ENCODE data around the gene ZPR1. TPM values are rescaled to one million over a fixed set of nuclear protein-coding genes. Genes with fewer than 3 reads are reported as not detected.

Gene ZPR1
- total RNA-seq, 1 donor from 2014 or later: 19.4 TPM

DNA sequence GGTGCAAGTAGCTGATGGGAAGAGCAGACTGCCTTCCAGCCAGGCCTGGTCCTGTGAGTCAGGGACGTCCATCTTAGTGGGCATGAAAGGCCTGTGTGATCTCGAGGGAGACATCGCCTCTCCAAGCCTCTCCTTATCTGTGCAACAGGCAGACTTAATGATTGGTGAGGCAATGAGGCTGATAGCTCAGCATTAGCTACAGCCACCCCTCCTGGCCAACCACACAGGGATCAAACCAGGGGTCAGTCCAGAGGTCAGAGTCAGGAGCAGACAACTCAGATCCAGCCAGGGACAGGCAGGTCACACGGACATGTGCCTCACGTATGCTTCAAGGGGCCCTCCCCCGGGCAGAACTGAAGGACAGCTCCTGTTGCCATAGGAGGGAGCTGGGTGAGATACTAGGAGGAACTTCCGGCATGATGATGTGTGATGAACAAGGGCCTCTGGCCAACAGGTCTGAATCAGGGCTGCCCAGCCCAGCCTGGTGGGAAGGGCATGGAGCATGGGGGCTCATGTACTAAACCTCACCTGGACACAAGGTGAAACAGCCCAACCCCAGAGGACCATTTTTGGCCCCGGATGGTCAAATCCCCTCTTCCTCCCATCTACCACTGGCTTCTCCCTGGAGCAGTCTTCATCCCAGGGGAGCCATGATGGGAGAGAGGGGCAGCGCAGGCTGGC lies 39.1 kb upstream of the ZPR1 start:
- no peak for DNase-seq (ENCODE audit: extremely low spot score in 2 of 2)
- TF ChIP-seq POLR2AphosphoS5 (IDR thresholded peaks at IDR 0.05; ENCODE audit: insufficient read depth in 1 of 2, low read depth in 1 of 2): no peak
- TF ChIP-seq POLR2A (IDR thresholded peaks at IDR 0.05): no peak
- Histone ChIP-seq H3K36me3 (no peaks in the 10 kb centered on the region), H3K9me3 (no peaks in the 10 kb centered on the region), H3K4me3 (no peak overlapping the region), H3K4me1 (no peaks in the 10 kb centered on the region), H3K27ac (no peak overlapping the region), H3K27me3 (no peaks in the 10 kb centered on the region)
- intact Hi-C loops (cut with DNase I): no loop called here

DNA sequence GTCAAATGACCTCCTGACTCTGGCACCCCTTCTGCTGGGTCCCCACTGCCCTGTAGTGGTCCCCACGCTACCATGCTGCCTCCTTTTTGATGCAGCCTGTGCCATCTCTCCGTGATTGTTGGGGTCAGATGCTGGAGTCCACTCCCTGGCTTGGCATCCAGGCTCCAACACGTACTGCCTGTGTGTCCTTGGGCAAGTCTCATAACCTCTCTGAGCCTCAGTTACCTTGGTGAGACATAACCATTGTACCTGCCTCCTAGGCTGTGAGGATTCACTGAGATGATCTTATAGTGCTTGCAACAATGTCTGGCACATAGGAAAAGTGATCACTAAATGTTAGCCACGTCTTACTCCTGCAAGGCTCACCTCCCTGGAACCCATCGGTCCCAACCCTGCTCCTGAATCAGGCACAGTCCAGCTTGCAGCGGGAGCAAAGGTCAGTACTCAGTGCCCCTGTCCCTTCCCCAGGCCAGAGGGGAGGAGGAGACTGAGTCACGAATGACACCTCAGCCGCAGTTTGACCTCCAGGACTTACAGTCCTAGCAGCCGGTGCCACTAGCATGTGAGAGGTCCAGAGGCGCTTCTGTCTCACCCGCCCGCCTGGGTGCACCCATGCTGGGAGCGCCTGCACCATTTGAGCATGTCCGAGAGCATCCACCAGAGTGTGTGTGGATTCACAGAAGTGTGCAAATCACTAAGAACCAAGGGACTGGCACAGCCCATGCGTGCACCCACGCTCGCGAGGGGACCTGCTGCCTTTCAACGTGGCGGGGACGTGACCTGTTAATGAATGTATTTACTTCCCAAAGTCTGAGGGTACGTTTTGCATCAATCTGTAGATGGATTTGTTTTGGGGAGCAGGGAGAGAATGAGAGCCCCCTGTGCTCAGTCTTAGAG lies 38.3 kb upstream of the ZPR1 start:
- H3K27me3 ChIP-seq: no peaks in the 10 kb centered on the region
- intact Hi-C loops (cut with DNase I): no loop called here
- no peak overlapping the region for H3K4me3 ChIP-seq
- TF ChIP-seq POLR2A (IDR thresholded peaks at IDR 0.05) (no peak), POLR2AphosphoS5 (IDR thresholded peaks at IDR 0.05; ENCODE audit: insufficient read depth in 1 of 2, low read depth in 1 of 2) (no peak)
- TF ChIP-seq, protein P1, sequence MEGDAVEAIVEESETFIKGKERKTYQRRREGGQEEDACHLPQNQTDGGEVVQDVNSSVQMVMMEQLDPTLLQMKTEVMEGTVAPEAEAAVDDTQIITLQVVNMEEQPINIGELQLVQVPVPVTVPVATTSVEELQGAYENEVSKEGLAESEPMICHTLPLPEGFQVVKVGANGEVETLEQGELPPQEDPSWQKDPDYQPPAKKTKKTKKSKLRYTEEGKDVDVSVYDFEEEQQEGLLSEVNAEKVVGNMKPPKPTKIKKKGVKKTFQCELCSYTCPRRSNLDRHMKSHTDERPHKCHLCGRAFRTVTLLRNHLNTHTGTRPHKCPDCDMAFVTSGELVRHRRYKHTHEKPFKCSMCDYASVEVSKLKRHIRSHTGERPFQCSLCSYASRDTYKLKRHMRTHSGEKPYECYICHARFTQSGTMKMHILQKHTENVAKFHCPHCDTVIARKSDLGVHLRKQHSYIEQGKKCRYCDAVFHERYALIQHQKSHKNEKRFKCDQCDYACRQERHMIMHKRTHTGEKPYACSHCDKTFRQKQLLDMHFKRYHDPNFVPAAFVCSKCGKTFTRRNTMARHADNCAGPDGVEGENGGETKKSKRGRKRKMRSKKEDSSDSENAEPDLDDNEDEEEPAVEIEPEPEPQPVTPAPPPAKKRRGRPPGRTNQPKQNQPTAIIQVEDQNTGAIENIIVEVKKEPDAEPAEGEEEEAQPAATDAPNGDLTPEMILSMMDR (IDR thresholded peaks at IDR 0.05): no peak
- H3K4me1 ChIP-seq: no peaks in the 10 kb centered on the region
- H3K27ac ChIP-seq: no peak overlapping the region
- DNase-seq (ENCODE audit: extremely low spot score in 2 of 2): no peak
- H3K9me3 ChIP-seq: no peaks in the 10 kb centered on the region
- H3K36me3 ChIP-seq: no peaks in the 10 kb centered on the region

DNA sequence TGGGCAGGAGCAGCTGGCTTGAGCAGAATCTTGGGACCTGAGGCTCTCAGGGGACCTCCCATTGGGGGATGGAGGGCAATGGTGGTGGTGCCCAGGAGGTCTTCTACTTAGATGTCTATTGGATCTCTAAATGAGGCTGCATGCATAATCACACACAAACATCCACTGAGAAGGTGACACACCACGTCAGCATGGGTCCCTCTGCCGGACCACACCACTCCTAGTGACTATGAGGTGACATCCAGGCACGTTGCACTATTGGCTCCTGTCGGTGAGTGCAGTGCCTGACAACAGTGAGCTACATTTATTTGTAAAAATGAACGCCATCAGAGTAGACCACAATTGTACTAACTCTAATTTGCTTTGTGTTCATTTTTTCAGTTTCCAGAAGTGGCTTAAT lies 37.6 kb upstream of the ZPR1 start:
- Histone ChIP-seq H3K9me3 (no peaks in the 10 kb centered on the region), H3K27me3 (no peaks in the 10 kb centered on the region)
- TF ChIP-seq, protein P1 (IDR thresholded peaks at IDR 0.05): no peak
- TF ChIP-seq POLR2A (IDR thresholded peaks at IDR 0.05) (no peak), POLR2AphosphoS5 (IDR thresholded peaks at IDR 0.05; ENCODE audit: insufficient read depth in 1 of 2, low read depth in 1 of 2) (no peak)

DNA sequence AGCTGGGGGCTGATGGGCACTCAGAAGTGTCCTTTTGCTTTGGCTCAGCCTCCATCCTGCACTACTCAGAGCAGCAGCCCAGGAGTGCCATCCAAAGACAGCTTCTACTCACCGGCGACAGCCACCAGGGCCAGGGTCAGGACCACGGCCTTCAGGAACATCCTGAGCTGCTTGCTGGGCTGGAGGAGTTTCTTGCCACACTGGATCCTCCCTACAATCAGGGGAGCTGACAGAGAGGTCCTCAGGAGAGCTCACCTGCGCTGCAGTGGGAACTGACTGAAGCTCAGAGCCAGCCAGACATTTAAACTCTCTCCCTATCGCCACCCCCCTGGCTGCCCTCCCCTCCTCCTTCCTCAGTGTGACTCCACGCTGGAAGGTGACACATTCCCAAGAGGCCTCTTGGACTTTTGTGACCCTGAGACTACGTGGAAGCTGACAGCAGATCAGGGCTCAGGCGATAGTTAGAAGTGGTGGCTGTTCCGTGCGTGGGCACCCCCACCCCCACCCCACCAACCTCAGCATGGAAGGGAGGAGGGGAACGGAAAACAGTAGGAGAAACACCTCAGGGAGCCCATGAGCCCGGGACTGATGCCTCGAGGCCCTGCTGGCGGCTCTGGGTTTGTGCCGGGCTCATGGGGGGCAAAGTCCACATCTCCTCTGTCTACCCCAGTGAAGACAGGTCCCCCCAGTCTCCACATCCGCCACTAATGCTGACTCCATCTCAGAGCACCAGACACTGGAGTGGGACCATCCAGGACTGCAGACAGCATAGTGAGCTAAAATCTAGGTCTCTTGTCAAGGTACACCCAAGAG lies 35.4 kb upstream of the ZPR1 start, which contains the start of gene APOA4:
Gene APOA4 (minus strand): TSS at position 274 of the 813 bp plus-strand sequence. CDS start 113 bp downstream, at position 161.
- Histone ChIP-seq H3K4me1 (no peaks in the 10 kb centered on the region), H3K27ac (no peak within 1 kb of the TSS), H3K36me3 (no peaks in the 10 kb centered on the region), H3K27me3 (no peaks in the 10 kb centered on the region), H3K9me3 (no peaks in the 10 kb centered on the region), H3K4me3 (no peak within 1 kb of the TSS)
- intact Hi-C loops (cut with DNase I): no loop called here
- DNase-seq (ENCODE audit: extremely low spot score in 2 of 2): peak in 1 of 2 donors; percentile 95
- TF ChIP-seq POLR2AphosphoS5 (IDR thresholded peaks at IDR 0.05; ENCODE audit: insufficient read depth in 1 of 2, low read depth in 1 of 2) (no peak), POLR2A (IDR thresholded peaks at IDR 0.05) (no peak)
- TF ChIP-seq, protein P1 (IDR thresholded peaks at IDR 0.05): no peak

More for the DNA sequence above, 37.6 kb upstream of the ZPR1 start:
- DNase-seq (ENCODE audit: extremely low spot score in 2 of 2): no peak
- no peaks in the 10 kb centered on the region for H3K36me3 ChIP-seq
- H3K4me3 ChIP-seq: no peak overlapping the region
- intact Hi-C loops (cut with DNase I): no loop called here
- H3K27ac ChIP-seq: no peak overlapping the region
- H3K4me1 ChIP-seq: no peaks in the 10 kb centered on the region

DNA sequence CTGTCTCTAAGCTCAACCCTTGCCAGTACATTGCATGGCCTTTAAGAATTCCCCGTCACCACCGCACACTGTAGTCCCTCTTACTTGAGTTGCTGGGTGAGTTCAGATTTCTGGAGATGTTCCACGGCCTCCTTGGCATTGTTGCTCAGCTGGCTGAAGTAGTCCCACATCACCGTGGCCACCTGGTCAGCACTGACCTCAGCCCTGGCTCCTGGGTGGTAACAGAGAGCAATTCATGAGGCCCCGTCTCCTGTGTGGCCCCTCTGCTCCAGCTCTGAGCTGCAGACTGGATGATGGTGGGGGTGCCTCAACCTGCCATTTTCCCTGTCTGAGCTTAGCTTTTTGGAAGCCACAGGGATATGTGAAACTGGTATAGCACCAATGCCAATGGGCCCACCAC lies 34.8 kb upstream of the ZPR1 start:
- DNase-seq (ENCODE audit: extremely low spot score in 2 of 2): no peak
- Histone ChIP-seq H3K4me3 (no peak overlapping the region), H3K9me3 (no peaks in the 10 kb centered on the region), H3K27ac (no peak overlapping the region), H3K36me3 (no peaks in the 10 kb centered on the region), H3K27me3 (no peaks in the 10 kb centered on the region), H3K4me1 (no peaks in the 10 kb centered on the region)
- intact Hi-C loops (cut with DNase I): no loop called here
- TF ChIP-seq POLR2A (IDR thresholded peaks at IDR 0.05) (no peak), POLR2AphosphoS5 (IDR thresholded peaks at IDR 0.05; ENCODE audit: insufficient read depth in 1 of 2, low read depth in 1 of 2) (no peak)
- TF ChIP-seq, protein P1 (IDR thresholded peaks at IDR 0.05): no peak
